HepG2 (cell line): ENCODE results near the gene IFI27. TPM values are rescaled to one million over a fixed set of nuclear protein-coding genes. Genes with fewer than 3 reads are reported as not detected.

ENCODE experiments used
- CBFB ChIP-seq: sonication (generic); formaldehyde crosslinking; IDR thresholded peaks from 2 replicates; pipeline ENCODE4 v1.4.0; 2020; ENCODE audit warnings: missing genetic modification reagents
- ELF3 ChIP-seq: IDR thresholded peaks from 2 replicates; pipeline ENCODE4 v1.6.1; 2016; ENCODE audit warnings: missing genetic modification reagents, missing compliant biosample characterization
- ELK4 ChIP-seq: sonication (generic); formaldehyde crosslinking; IDR thresholded peaks from 2 replicates; pipeline ENCODE4 v1.9.0; 2021; ENCODE audit warnings: missing genetic modification reagents, borderline replicate concordance
- IRF2 ChIP-seq: IDR thresholded peaks from 2 replicates; pipeline ENCODE4 v1.6.1; 2018; ENCODE audit warnings: missing genetic modification reagents, missing compliant biosample characterization
- PHB2 ChIP-seq: fragments of 450-650 bp; IDR thresholded peaks from 2 replicates; pipeline ENCODE4 v1.6.1; 2018; ENCODE audit not compliant: partially characterized antibody
- PHF21A ChIP-seq: sonication (generic); formaldehyde crosslinking; IDR thresholded peaks from 2 replicates; pipeline ENCODE4 v1.5.0; 2020; ENCODE audit warnings: mild to moderate bottlenecking, missing genetic modification reagents
- POLR2A ChIP-seq, 2 experiments: IDR thresholded peaks; 2 replicates each; pipeline ENCODE4 v1.6.1; 2011; ENCODE audit warnings: low read depth in 2 of 2, low read length in 2 of 2, mild to moderate bottlenecking in 1 of 2, moderate library complexity in 1 of 2; ENCODE audit not compliant: insufficient read depth in 1 of 2
- SETDB1 ChIP-seq: sonication (generic); formaldehyde crosslinking; IDR thresholded peaks from 2 replicates; pipeline ENCODE4 v1.5.1; 2020; ENCODE audit warnings: missing genetic modification reagents, mild to moderate bottlenecking, borderline replicate concordance
- TCF7L2 ChIP-seq: IDR thresholded peaks from 2 replicates; pipeline ENCODE4 v1.6.1; 2011; ENCODE audit warnings: mild to moderate bottlenecking, low read depth, low read length, moderate library complexity
- ZBTB25 ChIP-seq: IDR thresholded peaks from 2 replicates; pipeline ENCODE4 v1.6.1; 2018; ENCODE audit warnings: missing genetic modification reagents
- ZBTB49 ChIP-seq: sonication (generic); formaldehyde crosslinking; IDR thresholded peaks from 2 replicates; pipeline ENCODE4 v1.4.0; 2020; ENCODE audit warnings: missing genetic modification reagents, borderline replicate concordance
- ZNF142 ChIP-seq: sonication (generic); formaldehyde crosslinking; IDR thresholded peaks from 2 replicates; pipeline ENCODE4 v1.4.0; 2020; ENCODE audit warnings: missing genetic modification reagents
- ZNF350 ChIP-seq: sonication (generic); formaldehyde crosslinking; IDR thresholded peaks from 2 replicates; pipeline ENCODE4 v1.4.0; 2020; ENCODE audit warnings: mild to moderate bottlenecking, low read depth, missing genetic modification reagents, borderline replicate concordance
- ZNF546 ChIP-seq: sonication (generic); formaldehyde crosslinking; conservative IDR thresholded peaks from 2 replicates; pipeline ENCODE4 v1.8.1; 2023; ENCODE audit warnings: mild to moderate bottlenecking, missing genetic modification reagents
- polyA plus RNA-seq, 8 experiments: library from polyadenylated mRNA; depleted of rRNA in 3 of 8; stranded (reverse) in 7 of 8; unstranded in 1 of 8; fragments of >200 nt; fragmentation: Illumina TruSeq in 4 of 8; extraction: Trizol in 4 of 8; gene quantifications; 2 replicates each; pipeline versions ENCODE4 v1.2.1 to v1.2.3, GENCODE V29; 2011 to 2016; ENCODE audit warnings: low read depth in 4 of 8, missing spikeins in 1 of 8, mixed read lengths in 1 of 8; ENCODE audit not compliant: insufficient read depth in 1 of 8
- total RNA-seq, 5 experiments: library from RNA; depleted of rRNA; stranded (reverse); fragments of >200 nt; fragmentation: Illumina TruSeq; extraction: Trizol; gene quantifications; 2 replicates each; pipeline ENCODE4 v1.2.3, GENCODE V29; 2016; ENCODE audit warnings: low read depth in 1 of 5
- TF ChIP-seq, protein P1 (sequence below): IDR thresholded peaks from 2 replicates; pipeline ENCODE4 v1.6.1; 2018; ENCODE audit warnings: missing genetic modification reagents, mild to moderate bottlenecking, missing compliant biosample characterization

The IFI27 gene
- total and polyA plus RNA-seq, 2 of the 13 experiments (the other 11 are each of a cell fraction or from before 2014, with no cell fraction given), result 1.2 to 1.7 TPM

GRCh38 chr14:94066089-94066676, 44.4 kb upstream of the IFI27 start (continued):
- TF ChIP-seq ZBTB49 (CRISPR knock-in tag) (no peak), ZBTB25 (CRISPR knock-in tag) (no peak), ELF3 (CRISPR knock-in tag) (0 out of 2 replicates have a peak, but pooled peaks have one; percentile 6), ELK4 (CRISPR knock-in tag) (no peak), POLR2A (IDR thresholded peaks at IDR 0.05; ENCODE audit: insufficient read depth in 1 of 2, low read depth in 2 of 2, low read length in 2 of 2) (no peak), CBFB (no peak), ZNF142 (CRISPR knock-in tag) (no peak), TCF7L2 (no peak), ZNF350 (CRISPR knock-in tag) (peak; percentile 18; the same call in 1 of the 2 replicates), PHB2 (no peak), ZNF546 (no peak), IRF2 (no peak), SETDB1 (CRISPR knock-in tag) (no peak), PHF21A (CRISPR knock-in tag) (no peak)
- TF ChIP-seq, protein P1, sequence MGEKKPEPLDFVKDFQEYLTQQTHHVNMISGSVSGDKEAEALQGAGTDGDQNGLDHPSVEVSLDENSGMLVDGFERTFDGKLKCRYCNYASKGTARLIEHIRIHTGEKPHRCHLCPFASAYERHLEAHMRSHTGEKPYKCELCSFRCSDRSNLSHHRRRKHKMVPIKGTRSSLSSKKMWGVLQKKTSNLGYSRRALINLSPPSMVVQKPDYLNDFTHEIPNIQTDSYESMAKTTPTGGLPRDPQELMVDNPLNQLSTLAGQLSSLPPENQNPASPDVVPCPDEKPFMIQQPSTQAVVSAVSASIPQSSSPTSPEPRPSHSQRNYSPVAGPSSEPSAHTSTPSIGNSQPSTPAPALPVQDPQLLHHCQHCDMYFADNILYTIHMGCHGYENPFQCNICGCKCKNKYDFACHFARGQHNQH (CRISPR knock-in tag), result no peak
